G401 (cell line): ENCODE data around the gene KSR1. TPM values are rescaled to one million over a fixed set of nuclear protein-coding genes. Genes with fewer than 3 reads are reported as not detected.
"Not testable (repeated sequence)": the region's sequence is repeated elsewhere in the genome, so short reads cannot be mapped to it uniquely, and the experiment has no call there.

ENCODE experiments used
- DNase-seq: peaks from one replicate; pipeline ENCODE4 v3.0.0-alpha.2; 2015; ENCODE audit warnings: low spot score
- in situ Hi-C: cut with HindIII; loops from 2 replicates; pipeline ENCODE4 v1.10.0; 2016; ENCODE audit warnings: low sequenced_read_pairs, mixed read lengths
- total RNA-seq: library from RNA; depleted of rRNA; stranded (reverse); fragments of >200 nt; shearing (Covaris generic); gene quantifications from 2 replicates; pipeline ENCODE4 v1.2.3, GENCODE V29; 2014

The KSR1 gene
- total RNA-seq, 1 experiment from 2014 or later = 6.0 TPM

DNA sequence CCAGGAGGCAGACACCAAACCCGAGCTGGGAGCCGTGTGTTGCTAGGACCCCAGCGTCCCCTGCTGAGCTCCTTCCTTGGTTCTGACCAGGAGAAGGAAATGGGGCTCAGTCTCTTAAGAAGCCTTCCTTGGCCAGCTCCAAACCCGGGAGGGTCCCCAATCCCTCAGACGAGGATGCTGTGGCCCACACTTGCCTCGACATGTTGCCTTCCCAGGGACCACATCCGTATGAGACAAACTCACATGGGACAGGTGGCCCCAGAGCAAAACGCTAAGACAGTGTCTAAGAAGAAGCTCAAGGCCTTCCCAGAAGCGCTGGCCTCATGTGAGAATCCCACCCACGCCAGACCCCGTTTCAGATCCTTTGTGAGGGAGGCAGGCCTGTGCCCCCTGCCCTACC is 194.6 kb downstream of the KSR1 start:
- in situ Hi-C loops = no loop called here
- DNase-seq = no peak

DNA sequence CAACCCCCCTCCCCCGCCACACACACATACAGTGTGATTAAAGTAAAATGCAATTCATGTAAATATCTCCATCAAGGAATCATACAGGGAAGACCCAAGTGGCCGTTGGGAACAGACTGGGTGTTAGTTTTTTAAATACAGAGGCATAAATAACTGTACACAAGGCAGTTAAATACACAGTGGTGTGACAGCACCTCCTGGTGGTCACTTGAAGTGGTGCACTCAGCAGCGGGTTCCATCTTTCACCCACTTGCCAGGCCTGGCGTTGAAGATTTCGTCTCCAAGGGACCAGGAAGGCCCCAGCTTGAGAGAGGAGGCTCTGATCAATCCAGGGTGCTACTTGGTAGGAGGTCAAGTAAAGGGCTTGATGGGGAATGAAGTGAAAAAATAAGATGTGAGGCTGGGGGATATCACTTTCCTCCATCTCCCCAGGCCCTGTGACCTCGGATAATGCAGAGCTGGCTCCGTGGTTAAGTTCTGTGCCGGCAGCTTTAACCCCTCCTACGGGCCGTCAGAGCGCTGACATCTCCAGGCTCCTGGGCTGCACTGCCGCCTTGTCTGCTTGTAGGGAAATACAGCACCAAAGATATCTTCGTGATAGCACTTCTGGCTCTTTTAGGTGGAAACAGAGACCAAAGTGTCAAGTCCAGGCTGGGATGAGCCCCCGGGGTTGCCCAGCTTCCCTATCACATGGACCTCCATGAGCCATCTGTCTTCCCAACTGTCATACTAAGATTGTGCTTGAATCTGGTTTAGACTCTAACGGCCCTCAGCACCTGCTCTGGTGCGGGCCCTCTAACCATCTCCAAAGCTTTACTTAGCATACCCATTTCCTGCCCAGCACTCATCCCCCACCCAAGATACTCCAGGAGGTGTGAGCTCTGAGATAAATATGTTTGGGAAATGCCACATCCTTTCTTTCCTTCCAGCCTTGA is 195.4 kb downstream of the KSR1 start:
- DNase-seq = peak; percentile 81
- in situ Hi-C loops = no loop called here

GRCh38 chr17:27653449-27653971 is 197.3 kb downstream of the KSR1 start:
- in situ Hi-C loops, DNase-seq: not testable (repeated sequence)

GRCh38 chr17:27654136-27654535 is 197.9 kb downstream of the KSR1 start:
- in situ Hi-C loops = no loop called here
- DNase-seq = no peak

DNA sequence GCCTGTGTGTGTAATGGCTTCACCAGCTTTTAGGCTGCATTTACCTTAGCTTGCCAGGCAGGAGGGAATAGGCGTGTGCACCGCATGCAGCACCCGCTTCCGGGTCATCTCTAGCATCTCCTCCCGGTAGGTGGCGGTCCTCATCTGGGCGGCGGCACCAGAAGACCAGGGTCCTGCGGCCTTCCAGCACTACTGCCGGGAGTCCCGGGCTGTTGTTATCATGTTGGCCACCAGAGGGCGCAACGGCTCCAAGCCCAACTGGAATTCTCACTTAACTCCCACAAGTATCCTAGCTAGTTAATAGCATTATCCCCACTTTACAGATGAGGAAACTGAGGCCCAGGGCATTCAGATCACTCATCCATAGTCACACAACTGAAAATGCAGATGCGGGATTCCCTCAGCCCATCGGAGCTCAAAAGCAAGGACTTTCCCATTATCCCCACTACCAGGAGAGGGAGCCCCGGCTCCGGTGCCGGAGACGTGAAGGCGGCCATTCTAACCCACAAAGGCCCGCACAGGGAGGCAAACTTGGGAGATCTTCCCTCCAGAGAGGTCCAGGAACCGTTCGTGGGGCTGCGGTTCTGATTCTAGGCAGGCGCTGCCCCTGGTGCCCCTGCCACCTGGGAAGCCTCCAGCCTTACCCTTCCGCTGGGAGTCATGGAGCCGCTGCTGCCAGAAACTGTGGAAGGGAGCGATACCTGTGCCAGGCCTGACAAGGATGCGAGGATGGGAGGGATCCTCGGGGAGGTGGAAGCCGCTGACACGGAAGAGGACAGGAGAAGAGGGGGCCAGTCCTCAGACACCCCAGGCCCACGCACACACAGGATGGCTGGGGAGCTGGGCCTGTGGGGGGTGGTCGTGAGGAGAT is 198.6 kb downstream of the KSR1 start:
- peak; percentile 62 for DNase-seq
- in situ Hi-C loops = no loop called here

GRCh38 chr17:27655525-27656111 is 199.4 kb downstream of the KSR1 start:
- DNase-seq, in situ Hi-C loops: not testable (repeated sequence)

GRCh38 chr17:27656620-27657019 is 200.4 kb downstream of the KSR1 start:
- DNase-seq, in situ Hi-C loops: not testable (repeated sequence)

GRCh38 chr17:27657620-27658019 is 201.4 kb downstream of the KSR1 start:
- in situ Hi-C loops = no loop called here
- no peak for DNase-seq

DNA sequence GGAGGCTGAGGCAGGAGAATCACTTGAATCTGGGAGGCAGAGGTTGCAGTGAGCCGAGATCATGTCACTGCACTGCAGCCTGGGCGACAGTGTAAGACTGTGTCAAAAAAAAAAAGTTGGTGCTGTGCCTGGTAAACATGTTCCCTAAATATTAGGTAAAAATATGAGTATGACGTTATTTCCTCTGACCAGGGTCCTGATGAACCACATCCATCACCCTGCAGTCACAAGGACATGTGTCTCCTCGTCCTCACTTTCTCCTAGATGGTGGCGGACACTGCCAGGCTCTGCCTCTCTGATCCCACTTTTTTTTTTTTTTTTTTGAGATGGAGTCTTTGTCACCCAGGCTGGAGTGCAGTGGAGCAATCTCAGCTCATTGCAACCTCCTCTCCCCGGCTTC is 203.4 kb downstream of the KSR1 start:
- DNase-seq = no peak
- in situ Hi-C loops = no loop called here

- in situ Hi-C loops = no loop called here
- no peak for DNase-seq
Observed at GRCh38 chr17:27660436-27660835, 204.2 kb downstream of the KSR1 start.

DNA sequence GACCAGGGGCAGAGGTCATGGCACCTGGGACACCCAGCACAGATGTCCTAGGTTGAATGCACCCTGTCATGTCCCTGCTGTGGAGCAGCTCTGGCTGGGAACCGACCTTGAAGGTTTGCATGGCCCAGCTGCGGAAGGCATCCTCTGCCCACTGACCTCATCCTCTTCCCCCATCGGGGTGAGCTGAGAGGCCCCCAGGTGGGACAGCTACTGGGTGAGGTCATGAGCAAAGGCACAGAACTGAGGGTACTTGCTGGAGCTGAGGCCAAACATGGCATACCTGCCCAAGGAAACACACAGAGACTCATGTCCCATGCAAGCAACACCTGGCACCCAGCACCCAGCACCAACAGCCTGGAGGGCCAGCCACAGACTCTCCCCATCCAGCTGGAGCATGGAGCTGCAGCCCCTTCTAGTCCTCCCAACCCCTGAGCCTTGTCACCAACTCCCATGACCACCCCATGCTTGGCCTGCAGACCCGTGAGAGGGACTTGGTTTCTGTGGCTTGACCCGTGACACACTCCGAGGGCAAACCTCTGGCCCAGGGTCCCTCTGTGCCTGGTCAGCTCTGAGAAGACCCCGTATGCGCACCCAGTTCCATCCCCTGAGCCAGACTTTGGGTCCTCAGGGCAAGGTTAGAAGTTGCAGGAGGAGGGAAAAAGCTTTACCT is 207.8 kb downstream of the KSR1 start:
- in situ Hi-C loops = no loop called here
- no peak for DNase-seq

GRCh38 chr17:27664606-27664965 is 208.3 kb downstream of the KSR1 start:
- peak; percentile 92 for DNase-seq
- in situ Hi-C loops = no loop called here

- in situ Hi-C loops = no loop called here
- no peak for DNase-seq
Observed at GRCh38 chr17:27665549-27665948, 209.3 kb downstream of the KSR1 start.

DNA sequence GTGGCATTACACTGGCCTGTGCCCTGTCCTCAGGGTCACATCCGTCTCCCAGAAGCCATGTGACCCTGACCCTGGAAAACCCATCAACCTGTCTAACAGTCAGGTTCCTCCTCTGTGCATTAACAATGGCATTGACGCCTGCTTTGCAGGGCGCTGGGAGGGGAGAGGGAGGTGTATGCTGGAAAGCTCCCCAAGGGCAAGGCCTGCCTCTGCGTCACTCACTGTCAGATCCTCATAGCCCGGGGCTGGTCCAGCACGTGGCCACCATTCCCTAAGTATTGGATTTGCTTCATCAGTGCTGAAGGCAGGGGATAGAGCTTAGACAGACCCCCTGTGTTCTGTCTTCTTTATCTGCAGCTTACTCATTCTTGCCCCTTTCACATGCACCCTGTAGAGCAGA is 210.0 kb downstream of the KSR1 start:
- in situ Hi-C loops, DNase-seq: not testable (repeated sequence)

- in situ Hi-C loops = no loop called here
- DNase-seq = no peak
Observed at GRCh38 chr17:27666831-27667560, 210.7 kb downstream of the KSR1 start.

GRCh38 chr17:27667656-27668487 is 211.6 kb downstream of the KSR1 start:
- DNase-seq = no peak
- in situ Hi-C loops = no loop called here

DNA sequence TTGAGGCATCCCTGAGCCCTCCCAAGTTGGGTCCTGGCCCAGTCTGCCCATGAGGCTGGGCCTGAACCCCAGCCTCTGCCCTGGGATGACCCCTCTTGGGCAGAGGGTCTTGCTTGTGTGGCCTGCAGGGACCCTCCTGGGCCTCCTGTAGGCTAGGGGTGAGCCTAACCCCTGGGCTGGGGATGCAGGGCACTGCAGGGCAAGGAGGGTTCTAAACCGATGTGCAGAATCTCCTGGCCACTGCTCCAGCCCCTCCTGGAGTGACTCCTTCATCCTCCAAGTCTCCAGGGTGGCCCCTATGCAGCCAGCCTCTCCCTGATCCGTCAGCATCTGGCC is 212.2 kb downstream of the KSR1 start:
- no peak for DNase-seq
- in situ Hi-C loops = no loop called here

- DNase-seq = no peak
- in situ Hi-C loops = no loop called here
Observed at GRCh38 chr17:27669136-27669535, 212.9 kb downstream of the KSR1 start.
